ENCODE measurements around the gene CD9. TPM values are rescaled to one million over a fixed set of nuclear protein-coding genes. Genes with fewer than 3 reads are reported as not detected.
A peak's percentile ranks its signal among the peaks of the same experiment; 100 is the strongest.

Gene CD9
- total RNA-seq, 2 donors from 2014 or later, result 249 to 300 TPM

DNA sequence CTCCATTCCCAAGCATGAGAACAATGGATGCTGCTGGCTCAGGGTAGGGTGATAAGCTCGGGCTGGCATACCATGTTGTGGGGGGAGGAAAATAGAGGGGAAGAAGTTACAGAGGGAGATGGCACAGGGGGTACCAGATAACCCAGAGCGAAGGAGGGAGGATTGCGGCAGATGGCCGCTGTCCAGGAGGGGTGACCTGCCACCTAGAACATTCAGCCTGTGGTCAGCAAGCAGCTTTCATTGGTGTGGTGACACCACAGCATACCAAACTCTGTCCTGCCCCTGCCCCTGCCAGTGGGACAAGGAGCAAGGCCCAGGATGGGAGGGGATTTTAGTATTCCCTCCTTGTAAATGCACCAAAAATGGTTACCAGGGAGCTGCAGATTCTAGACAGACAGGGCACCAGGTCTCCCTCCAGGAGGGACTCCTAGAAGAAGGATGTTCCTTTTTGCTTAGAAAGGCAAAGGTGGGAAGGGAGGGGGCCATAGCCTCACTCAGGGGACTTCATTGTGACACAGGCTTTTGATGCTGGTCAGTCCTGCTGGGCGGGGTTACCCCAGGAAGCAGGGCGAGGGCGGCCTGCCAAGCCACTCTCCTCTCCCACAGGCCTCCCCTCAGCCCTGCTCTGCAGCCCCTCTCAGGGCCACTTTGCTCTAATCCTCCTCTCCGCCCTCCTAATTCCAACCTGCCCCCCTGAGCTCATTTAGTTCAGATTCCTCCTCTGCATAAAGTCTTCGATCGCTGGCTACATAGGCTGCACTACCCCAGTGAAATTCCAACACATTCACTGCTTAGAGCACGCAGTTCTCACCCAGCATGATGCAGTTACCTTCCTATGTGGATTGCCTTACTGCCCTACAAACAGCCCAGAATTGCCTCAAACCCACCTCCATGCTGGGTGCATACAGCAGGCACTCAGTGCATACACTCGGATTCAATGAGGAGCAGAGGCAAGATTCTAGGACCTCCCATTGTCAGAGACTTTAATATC is 74.3 kb downstream of the CD9 start:
- no peak for ATAC-seq (ENCODE audit: insufficient number of reproducible peaks, low FRiP score, low read depth)
- DNase-seq (ENCODE audit: low spot score), result no peak
- H3K4me1 ChIP-seq (ENCODE audit: control insufficient read depth in 1 of 2, low read depth in 2 of 2), result peaks cover 13 to 15% of the 10 kb centered on the region in 2 donors

GRCh38 chr12:6275928-6276887 is 76.0 kb downstream of the CD9 start:
- H3K27me3 ChIP-seq (replicated peaks; ENCODE audit: insufficient read depth), result no peaks in the 10 kb centered on the region
- H3K27ac ChIP-seq, result no peak overlapping the region
- H3K4me3 ChIP-seq, result no peak overlapping the region
- no peaks in the 10 kb centered on the region for H3K9me3 ChIP-seq
- H3K4me1 ChIP-seq (ENCODE audit: control insufficient read depth in 1 of 2, low read depth in 2 of 2), result peaks cover 24 to 30% of the 10 kb centered on the region in 2 donors
- ATAC-seq (ENCODE audit: insufficient number of reproducible peaks, low FRiP score, low read depth), result no peak
- H3K36me3 ChIP-seq, result no peaks in the 10 kb centered on the region
- DNase-seq (ENCODE audit: low spot score), result no peak
- TF ChIP-seq, protein P1, sequence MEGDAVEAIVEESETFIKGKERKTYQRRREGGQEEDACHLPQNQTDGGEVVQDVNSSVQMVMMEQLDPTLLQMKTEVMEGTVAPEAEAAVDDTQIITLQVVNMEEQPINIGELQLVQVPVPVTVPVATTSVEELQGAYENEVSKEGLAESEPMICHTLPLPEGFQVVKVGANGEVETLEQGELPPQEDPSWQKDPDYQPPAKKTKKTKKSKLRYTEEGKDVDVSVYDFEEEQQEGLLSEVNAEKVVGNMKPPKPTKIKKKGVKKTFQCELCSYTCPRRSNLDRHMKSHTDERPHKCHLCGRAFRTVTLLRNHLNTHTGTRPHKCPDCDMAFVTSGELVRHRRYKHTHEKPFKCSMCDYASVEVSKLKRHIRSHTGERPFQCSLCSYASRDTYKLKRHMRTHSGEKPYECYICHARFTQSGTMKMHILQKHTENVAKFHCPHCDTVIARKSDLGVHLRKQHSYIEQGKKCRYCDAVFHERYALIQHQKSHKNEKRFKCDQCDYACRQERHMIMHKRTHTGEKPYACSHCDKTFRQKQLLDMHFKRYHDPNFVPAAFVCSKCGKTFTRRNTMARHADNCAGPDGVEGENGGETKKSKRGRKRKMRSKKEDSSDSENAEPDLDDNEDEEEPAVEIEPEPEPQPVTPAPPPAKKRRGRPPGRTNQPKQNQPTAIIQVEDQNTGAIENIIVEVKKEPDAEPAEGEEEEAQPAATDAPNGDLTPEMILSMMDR (IDR thresholded peaks at IDR 0.05), result no peak

More for the DNA sequence above, 74.3 kb downstream of the CD9 start:
- Histone ChIP-seq H3K27me3 (replicated peaks; ENCODE audit: insufficient read depth) (no peaks in the 10 kb centered on the region), H3K9me3 (no peaks in the 10 kb centered on the region), H3K27ac (no peak overlapping the region), H3K36me3 (no peaks in the 10 kb centered on the region), H3K4me3 (no peak overlapping the region)
- TF ChIP-seq, protein P1 (IDR thresholded peaks at IDR 0.05), result no peak

DNA sequence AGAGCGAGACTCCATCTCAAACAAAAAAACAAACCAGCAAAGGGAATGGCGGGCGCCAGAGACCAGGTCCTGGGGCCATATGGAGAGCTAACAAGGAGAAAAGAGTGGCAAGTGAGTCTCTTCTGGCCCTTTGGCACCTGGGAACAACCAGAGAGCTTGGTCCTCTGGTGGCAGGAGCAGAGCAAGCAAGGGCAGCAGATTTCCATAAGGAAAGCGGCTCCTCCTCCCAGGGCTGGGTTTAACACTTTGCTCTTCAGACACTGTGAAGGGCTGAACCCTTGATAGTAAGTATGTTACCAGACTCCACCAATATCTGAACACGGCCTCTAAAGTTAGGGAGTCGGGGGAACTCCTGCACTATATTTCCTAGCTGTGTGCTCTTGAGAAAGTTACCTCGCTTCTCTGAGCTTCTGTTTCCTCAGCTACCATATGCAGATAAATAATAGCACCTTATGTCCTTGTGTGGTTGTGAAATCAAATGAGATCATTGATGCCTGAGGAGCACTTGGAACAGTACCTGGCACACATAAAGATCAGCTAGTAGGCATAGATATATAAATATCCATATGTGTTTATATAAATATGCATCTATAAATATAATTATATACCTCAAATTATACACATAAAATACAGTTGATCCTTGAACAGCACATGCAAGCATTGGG is 76.9 kb downstream of the CD9 start:
- H3K36me3 ChIP-seq, result no peaks in the 10 kb centered on the region
- no peak overlapping the region for H3K27ac ChIP-seq
- ATAC-seq (ENCODE audit: insufficient number of reproducible peaks, low FRiP score, low read depth), result no peak
- H3K4me1 ChIP-seq (ENCODE audit: control insufficient read depth in 1 of 2, low read depth in 2 of 2), result peaks cover 24 to 30% of the 10 kb centered on the region in 2 donors
- no peak for DNase-seq (ENCODE audit: low spot score)
- no peaks in the 10 kb centered on the region for H3K27me3 ChIP-seq (replicated peaks; ENCODE audit: insufficient read depth)
- no peaks in the 10 kb centered on the region for H3K9me3 ChIP-seq
- H3K4me3 ChIP-seq, result no peak overlapping the region
- TF ChIP-seq, protein P1 (IDR thresholded peaks at IDR 0.05), result no peak

DNA sequence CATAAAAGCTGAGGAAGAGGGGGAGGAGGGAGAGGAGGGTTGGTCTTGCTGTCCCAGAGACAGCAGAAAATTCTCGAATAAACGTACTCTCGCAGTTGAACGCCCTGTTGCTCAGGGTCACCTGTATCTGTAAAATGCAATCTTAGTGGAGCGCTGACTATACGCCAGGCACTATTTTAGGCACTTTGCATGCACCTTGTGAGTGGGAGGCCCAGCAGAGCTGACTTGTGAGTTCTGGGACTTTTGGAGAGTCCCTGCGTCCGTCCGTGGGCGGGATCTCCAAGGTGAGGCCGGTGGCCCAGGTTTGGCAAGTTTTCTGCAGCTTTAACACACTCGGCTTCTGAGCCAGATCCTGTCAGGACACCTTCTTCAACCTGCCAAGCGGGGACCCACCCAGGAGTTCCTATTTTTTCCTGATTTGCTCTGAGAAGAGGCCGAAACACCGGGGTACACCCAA is 77.8 kb downstream of the CD9 start:
- no peak for DNase-seq (ENCODE audit: low spot score)
- TF ChIP-seq, protein P1 (IDR thresholded peaks at IDR 0.05), result no peak

More for the DNA sequence above, 77.8 kb downstream of the CD9 start:
- Histone ChIP-seq H3K36me3 (no peaks in the 10 kb centered on the region), H3K4me1 (ENCODE audit: control insufficient read depth in 1 of 2, low read depth in 2 of 2) (peaks cover 24 to 30% of the 10 kb centered on the region in 2 donors), H3K9me3 (no peaks in the 10 kb centered on the region), H3K4me3 (peak overlapping the region; percentile 72), H3K27me3 (replicated peaks; ENCODE audit: insufficient read depth) (no peaks in the 10 kb centered on the region), H3K27ac (peak overlapping the region; percentile 70 to 73)
- ATAC-seq (ENCODE audit: insufficient number of reproducible peaks, low FRiP score, low read depth), result no peak

All from thoracic aorta (tissue), 2 donors.